Measurements from ENCODE around the gene NSUN7.

The NSUN7 gene

DNA sequence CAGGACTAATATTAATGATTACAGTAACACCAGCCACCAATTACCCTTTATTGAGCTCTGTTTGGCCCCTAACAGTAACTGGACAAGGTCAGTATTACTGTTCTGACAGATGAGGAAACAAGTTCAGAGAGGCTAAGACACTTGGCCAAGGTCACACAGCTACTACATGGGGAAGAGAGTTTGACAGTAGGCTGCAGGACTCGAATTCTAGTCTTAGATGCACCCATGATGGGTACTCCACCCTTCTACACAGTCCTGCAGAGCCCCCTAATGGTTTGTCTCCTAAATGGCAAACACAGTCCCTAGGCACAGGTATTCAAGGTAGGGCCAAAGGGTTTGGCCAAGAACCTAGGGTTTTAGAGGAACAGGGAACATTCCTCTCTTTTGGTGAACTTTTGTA, 93.9 kb downstream of the NSUN7 start:
- no peak for DNase-seq (ENCODE audit: low spot score)
- peak overlapping the region in 1 of 2 donors; percentile 63 for H3K27ac ChIP-seq
- H3K4me3 ChIP-seq, result no peak overlapping the region
- TF ChIP-seq, protein P1, sequence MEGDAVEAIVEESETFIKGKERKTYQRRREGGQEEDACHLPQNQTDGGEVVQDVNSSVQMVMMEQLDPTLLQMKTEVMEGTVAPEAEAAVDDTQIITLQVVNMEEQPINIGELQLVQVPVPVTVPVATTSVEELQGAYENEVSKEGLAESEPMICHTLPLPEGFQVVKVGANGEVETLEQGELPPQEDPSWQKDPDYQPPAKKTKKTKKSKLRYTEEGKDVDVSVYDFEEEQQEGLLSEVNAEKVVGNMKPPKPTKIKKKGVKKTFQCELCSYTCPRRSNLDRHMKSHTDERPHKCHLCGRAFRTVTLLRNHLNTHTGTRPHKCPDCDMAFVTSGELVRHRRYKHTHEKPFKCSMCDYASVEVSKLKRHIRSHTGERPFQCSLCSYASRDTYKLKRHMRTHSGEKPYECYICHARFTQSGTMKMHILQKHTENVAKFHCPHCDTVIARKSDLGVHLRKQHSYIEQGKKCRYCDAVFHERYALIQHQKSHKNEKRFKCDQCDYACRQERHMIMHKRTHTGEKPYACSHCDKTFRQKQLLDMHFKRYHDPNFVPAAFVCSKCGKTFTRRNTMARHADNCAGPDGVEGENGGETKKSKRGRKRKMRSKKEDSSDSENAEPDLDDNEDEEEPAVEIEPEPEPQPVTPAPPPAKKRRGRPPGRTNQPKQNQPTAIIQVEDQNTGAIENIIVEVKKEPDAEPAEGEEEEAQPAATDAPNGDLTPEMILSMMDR (IDR thresholded peaks at IDR 0.05), result no peak

DNA sequence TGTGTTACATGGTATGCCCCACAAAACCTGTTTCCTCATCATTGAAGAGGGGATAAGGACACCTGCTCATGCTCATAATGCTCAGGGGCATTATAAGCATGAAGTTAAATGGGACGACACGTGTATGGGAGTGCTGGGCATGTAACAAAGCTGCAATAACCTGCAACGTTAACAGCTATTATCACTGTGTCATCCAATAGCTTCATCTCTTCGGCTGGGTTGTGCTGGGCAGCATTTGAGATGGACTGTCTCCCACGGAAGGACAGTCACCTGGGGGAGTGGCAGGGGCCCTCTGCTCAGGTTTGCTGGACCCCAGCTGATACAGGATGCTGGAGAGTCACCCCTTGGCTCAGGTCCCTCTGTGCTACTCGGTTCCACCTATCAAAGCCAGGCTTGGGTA, 94.5 kb downstream of the NSUN7 start:
- H3K4me3 ChIP-seq, result no peak overlapping the region
- DNase-seq (ENCODE audit: low spot score), result no peak
- TF ChIP-seq, protein P1 (IDR thresholded peaks at IDR 0.05), result no peak
- H3K27ac ChIP-seq, result peak overlapping the region; percentile 16 to 63

DNA sequence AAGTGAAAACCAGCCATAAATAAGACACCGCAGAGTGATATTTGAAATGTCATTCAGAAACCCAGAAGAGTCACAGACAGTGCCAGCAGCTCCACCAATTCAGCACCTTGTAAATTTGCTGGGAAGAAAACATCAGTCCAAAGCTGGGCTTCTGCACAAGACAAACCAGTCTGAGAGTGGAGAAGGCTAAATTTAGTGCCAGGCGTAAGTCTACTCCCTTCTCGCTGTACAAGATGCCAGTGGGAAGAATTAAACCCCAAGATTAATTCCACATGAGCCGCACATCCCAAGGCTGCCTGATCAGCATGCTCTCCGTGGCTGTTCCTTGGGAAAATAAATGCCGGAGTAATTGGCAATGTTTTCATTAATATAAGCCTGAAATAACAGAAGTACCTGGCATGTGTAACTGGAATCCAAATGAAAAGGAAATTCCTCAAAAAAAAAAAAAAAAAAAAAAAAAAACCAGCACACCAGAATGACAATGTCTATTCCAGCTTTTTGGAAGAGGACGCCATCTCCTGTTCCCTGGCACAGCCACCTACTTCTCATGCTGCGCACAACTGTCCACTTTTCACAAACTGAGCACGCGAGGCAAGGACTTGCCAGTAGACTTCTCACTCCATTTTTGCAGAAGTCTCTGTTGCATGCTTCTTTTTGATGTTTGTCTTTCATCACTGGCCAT, 95.5 kb downstream of the NSUN7 start:
- TF ChIP-seq, protein P1 (IDR thresholded peaks at IDR 0.05), result no peak
- no peak overlapping the region for H3K4me3 ChIP-seq
- peak overlapping the region in 1 of 2 donors; percentile 49 for H3K27ac ChIP-seq
- DNase-seq (ENCODE audit: low spot score), result no peak

DNA sequence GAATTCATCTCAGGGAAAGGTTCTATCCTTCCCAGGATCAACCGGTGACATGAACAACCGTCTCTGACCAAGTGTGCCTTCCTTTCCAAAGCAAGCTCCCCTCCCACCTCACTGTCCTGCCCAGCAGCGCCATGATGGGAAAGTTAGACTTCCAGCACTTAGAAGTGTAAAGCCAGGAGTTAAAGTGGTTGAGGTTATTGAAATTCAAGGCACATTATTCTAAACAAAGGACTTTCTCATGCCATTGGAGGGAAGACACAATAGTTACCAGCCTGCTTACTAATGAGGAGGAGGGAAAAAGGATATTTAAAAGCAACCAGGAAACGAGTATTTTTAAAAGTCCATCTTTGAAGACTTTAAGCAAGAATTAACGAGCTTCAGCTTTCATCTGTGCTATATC, 96.8 kb downstream of the NSUN7 start:
- H3K4me3 ChIP-seq, result no peak overlapping the region
- TF ChIP-seq, protein P1 (IDR thresholded peaks at IDR 0.05), result no peak
- no peak for DNase-seq (ENCODE audit: low spot score)
- no peak overlapping the region for H3K27ac ChIP-seq

DNA sequence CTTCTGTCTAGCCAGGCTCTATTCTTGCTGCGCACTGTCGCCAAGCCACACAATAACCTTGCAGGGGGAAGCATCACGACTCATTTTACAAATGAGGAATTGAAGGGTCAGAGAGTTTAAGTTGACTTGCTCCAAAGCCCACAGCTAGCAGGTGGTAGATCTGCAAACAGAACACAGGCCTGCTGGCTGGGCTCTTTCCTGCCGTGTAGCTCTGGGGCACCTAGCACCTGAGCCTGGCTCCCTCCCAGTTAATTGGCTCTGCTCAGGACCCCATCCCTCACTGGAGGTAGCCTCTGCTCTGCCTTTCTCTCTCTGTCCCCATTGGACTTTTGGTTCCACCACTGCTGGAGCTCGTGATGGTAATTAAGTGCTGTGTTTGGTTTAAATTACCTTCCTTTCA, 98.5 kb downstream of the NSUN7 start:
- Histone ChIP-seq H3K4me3 (no peak overlapping the region), H3K27ac (no peak overlapping the region)
- TF ChIP-seq, protein P1 (IDR thresholded peaks at IDR 0.05), result no peak
- DNase-seq (ENCODE audit: low spot score), result no peak

DNA sequence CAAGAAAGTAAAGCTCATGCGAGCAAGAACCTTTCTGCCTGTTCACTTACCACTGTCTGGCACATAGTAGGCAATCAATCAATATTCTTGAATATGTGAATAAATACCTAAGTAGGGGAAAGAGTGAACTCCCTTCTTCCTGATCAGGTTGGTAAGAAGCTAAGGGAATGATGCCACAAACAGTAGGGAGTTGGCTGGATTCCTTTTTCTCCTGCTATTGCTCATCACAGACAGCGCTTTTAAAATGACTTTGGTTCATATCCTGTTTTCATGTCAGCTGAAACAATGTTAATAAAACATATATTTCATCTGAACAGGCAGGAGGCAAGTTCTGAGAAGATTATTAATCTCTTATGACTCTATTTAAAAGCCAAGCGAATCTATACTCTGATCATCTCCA, 99.2 kb downstream of the NSUN7 start:
- no peak overlapping the region for H3K4me3 ChIP-seq
- TF ChIP-seq, protein P1 (IDR thresholded peaks at IDR 0.05), result no peak
- no peak overlapping the region for H3K27ac ChIP-seq
- no peak for DNase-seq (ENCODE audit: low spot score)

DNA sequence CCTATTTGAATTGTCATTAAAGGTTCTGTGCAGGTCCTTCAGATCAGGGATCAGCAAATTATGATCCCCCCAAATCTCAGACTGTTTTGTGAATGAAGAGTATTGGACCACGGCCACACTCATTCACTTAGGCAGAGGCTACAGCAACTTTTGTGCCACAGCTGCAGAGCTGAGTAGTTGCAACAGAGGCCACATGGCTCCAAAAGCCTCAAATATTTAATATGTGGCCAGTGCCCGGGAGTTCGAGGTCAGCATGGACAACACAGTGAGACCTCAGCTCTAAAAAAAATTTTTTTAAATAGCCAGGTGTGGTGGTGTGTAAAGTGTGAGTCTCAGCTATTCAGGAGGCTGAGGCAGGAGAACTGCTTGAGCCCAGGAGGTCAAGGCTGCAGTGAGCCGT, 100.7 kb downstream of the NSUN7 start:
- no peak overlapping the region for H3K27ac ChIP-seq
- no peak for DNase-seq (ENCODE audit: low spot score)
- H3K4me3 ChIP-seq, result no peak overlapping the region
- TF ChIP-seq, protein P1 (IDR thresholded peaks at IDR 0.05), result no peak

Data from coronary artery (tissue), 2 donors.